ENCODE data around the gene LCE2B. TPM values are rescaled to one million over a fixed set of nuclear protein-coding genes. Genes with fewer than 3 reads are reported as not detected.
"Not testable (repeated sequence)": the region's sequence is repeated elsewhere in the genome, so short reads cannot be mapped to it uniquely, and the experiment has no call there.

The LCE2B gene
- total and polyA plus RNA-seq, 2 experiments from 2014 or later = not detected

DNA sequence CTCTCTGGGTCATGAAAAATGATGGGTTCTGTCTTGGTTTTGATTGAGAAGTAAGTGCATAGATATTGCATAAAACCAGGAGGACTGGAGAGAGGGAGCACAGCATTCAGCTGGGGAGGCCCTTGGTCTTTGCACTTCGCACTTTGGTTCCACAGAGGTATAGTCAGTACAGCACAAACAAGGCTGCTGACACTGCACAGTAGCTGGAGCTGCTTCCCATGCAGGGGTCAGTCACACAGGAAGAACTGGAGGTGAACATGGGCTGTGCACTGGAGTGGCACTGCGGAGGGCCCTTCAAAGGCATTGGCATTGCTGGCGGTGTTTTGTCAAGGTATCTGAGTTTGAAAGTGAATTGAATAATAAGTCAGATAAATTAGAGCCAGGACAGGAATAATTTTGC is 27.3 kb upstream of the LCE2B start:
- Histone ChIP-seq H3K4me3 (no peak overlapping the region), H3K27me3 (no peaks in the 10 kb centered on the region), H4K20me1 (ENCODE audit: insufficient read depth, poor library complexity, severe bottlenecking) (no peaks in the 10 kb centered on the region), H3K9me3 (ENCODE audit: low read depth) (no peaks in the 10 kb centered on the region), H3K79me2 (no peaks in the 10 kb centered on the region), H3K36me3 (replicated peaks; ENCODE audit: insufficient read depth, low read depth) (no peaks in the 10 kb centered on the region), H2AFZ (no peak overlapping the region), H3K27ac (no peak overlapping the region), H3K4me1 (ENCODE audit: insufficient read depth) (no peaks in the 10 kb centered on the region), H3K9me2 (replicated peaks; ENCODE audit: insufficient read depth) (no peaks in the 10 kb centered on the region), H3K4me2 (no peak overlapping the region)
- TF ChIP-seq EZH2phosphoT487 (IDR thresholded peaks at IDR 0.05; ENCODE audit: low read depth, severe bottlenecking, unreplicated experiment) (no peak), EZH2 (IDR thresholded peaks at IDR 0.05; ENCODE audit: borderline replicate concordance) (no peak)
- TF ChIP-seq, protein P1, sequence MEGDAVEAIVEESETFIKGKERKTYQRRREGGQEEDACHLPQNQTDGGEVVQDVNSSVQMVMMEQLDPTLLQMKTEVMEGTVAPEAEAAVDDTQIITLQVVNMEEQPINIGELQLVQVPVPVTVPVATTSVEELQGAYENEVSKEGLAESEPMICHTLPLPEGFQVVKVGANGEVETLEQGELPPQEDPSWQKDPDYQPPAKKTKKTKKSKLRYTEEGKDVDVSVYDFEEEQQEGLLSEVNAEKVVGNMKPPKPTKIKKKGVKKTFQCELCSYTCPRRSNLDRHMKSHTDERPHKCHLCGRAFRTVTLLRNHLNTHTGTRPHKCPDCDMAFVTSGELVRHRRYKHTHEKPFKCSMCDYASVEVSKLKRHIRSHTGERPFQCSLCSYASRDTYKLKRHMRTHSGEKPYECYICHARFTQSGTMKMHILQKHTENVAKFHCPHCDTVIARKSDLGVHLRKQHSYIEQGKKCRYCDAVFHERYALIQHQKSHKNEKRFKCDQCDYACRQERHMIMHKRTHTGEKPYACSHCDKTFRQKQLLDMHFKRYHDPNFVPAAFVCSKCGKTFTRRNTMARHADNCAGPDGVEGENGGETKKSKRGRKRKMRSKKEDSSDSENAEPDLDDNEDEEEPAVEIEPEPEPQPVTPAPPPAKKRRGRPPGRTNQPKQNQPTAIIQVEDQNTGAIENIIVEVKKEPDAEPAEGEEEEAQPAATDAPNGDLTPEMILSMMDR (IDR thresholded peaks at IDR 0.05; ENCODE audit: poor library complexity) = no peak
- WGBS (ENCODE audit: low lambda C conversion rate, missing lambda C conversion rate) = 56% methylated on average over 3 of the region's 3 CpGs
- no peak for DNase-seq (ENCODE audit: low spot score)

GRCh38 chr1:152663098-152663497 is 22.8 kb upstream of the LCE2B start, which contains the start of gene LCE2D:
LCE2D (plus strand) TSS chr1:152663380; CDS start chr1:152664106, 726 bp downstream.
- H2AFZ ChIP-seq = no peak within 1 kb of the TSS
- no peaks in the 10 kb centered on the region for H3K4me1 ChIP-seq (ENCODE audit: insufficient read depth)
- no peaks in the 10 kb centered on the region for H3K36me3 ChIP-seq (replicated peaks; ENCODE audit: insufficient read depth, low read depth)
- TF ChIP-seq, protein P1 (IDR thresholded peaks at IDR 0.05; ENCODE audit: poor library complexity) = no peak
- TF ChIP-seq EZH2phosphoT487 (IDR thresholded peaks at IDR 0.05; ENCODE audit: low read depth, severe bottlenecking, unreplicated experiment) (no peak), EZH2 (IDR thresholded peaks at IDR 0.05; ENCODE audit: borderline replicate concordance) (no peak)
- no peak for DNase-seq (ENCODE audit: low spot score)
- H4K20me1 ChIP-seq (ENCODE audit: insufficient read depth, poor library complexity, severe bottlenecking) = no peaks in the 10 kb centered on the region
- H3K4me3 ChIP-seq = no peak within 1 kb of the TSS
- no peak within 1 kb of the TSS for H3K27ac ChIP-seq
- no peaks in the 10 kb centered on the region for H3K9me3 ChIP-seq (ENCODE audit: low read depth)
- H3K9me2 ChIP-seq (replicated peaks; ENCODE audit: insufficient read depth) = no peaks in the 10 kb centered on the region
- H3K79me2 ChIP-seq = no peaks in the 10 kb centered on the region
- no peaks in the 10 kb centered on the region for H3K27me3 ChIP-seq
- 52% methylated on average over 3 of the region's 3 CpGs for WGBS (ENCODE audit: low lambda C conversion rate, missing lambda C conversion rate)
- H3K4me2 ChIP-seq = no peak within 1 kb of the TSS

DNA sequence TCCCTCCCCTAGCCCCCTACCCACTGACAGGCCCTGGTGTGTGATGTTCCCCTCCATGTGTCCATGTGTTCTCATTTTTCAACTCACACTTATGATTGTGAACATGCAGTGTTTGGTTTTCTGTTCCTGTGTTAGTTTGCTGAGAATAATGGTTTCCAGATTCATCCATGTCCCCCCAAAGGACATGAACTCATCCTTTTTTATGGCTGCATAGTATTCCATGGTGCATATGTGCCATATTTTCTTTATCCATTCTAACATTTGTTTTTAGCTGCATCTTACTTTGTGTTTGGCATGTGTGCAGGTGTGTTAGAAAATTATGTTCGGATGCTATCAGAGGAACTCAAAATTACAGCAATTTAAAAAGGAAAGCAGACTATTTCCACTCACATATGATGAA is 19.8 kb upstream of the LCE2B start:
- not testable (repeated sequence) for H3K36me3 ChIP-seq (replicated peaks; ENCODE audit: insufficient read depth, low read depth); H3K4me2 ChIP-seq; DNase-seq (ENCODE audit: low spot score); H3K27ac ChIP-seq; H3K79me2 ChIP-seq; H3K9me2 ChIP-seq (replicated peaks; ENCODE audit: insufficient read depth); H3K4me3 ChIP-seq; H3K9me3 ChIP-seq (ENCODE audit: low read depth); H2AFZ ChIP-seq; H3K27me3 ChIP-seq; H3K4me1 ChIP-seq (ENCODE audit: insufficient read depth); H4K20me1 ChIP-seq (ENCODE audit: insufficient read depth, poor library complexity, severe bottlenecking)
- WGBS (ENCODE audit: low lambda C conversion rate, missing lambda C conversion rate) = 92% methylated on average over 1 of the region's 1 CpG

DNA sequence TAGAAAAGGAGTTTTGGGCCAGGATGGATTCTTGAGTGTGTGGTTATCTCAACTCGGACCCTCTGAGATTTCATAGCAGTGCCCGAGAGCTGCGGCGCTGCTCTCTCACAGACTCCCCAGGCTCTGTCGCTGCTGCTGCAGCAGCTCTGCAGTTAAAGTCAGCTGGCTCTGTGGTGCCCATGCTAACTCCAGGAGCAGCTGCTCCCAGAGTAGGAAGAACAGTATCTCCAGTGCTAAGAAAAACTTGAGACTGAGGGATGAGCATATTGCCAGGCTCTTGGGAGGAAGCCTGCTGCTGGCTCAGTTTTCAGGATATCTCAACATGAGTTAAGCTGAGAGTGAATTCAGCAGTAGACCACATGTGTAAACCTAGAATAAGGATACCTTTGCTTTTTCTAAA is 18.3 kb upstream of the LCE2B start:
- H4K20me1 ChIP-seq (ENCODE audit: insufficient read depth, poor library complexity, severe bottlenecking) = no peaks in the 10 kb centered on the region
- H3K9me3 ChIP-seq (ENCODE audit: low read depth) = no peaks in the 10 kb centered on the region
- 84% methylated on average over 5 of the region's 5 CpGs for whole genome bisulfite sequencing (ENCODE audit: low lambda C conversion rate, missing lambda C conversion rate)
- no peak overlapping the region for H3K4me2 ChIP-seq
- no peak overlapping the region for H3K4me3 ChIP-seq
- H2AFZ ChIP-seq = no peak overlapping the region
- no peak for TF ChIP-seq EZH2phosphoT487 (IDR thresholded peaks at IDR 0.05; ENCODE audit: low read depth, severe bottlenecking, unreplicated experiment)
- TF ChIP-seq, protein P1 (IDR thresholded peaks at IDR 0.05; ENCODE audit: poor library complexity) = no peak
- TF ChIP-seq EZH2 (IDR thresholded peaks at IDR 0.05; ENCODE audit: borderline replicate concordance) = no peak
- no peaks in the 10 kb centered on the region for H3K4me1 ChIP-seq (ENCODE audit: insufficient read depth)
- no peaks in the 10 kb centered on the region for H3K9me2 ChIP-seq (replicated peaks; ENCODE audit: insufficient read depth)
- H3K79me2 ChIP-seq = no peaks in the 10 kb centered on the region
- no peak overlapping the region for H3K27ac ChIP-seq
- no peak for DNase-seq (ENCODE audit: low spot score)
- H3K36me3 ChIP-seq (replicated peaks; ENCODE audit: insufficient read depth, low read depth) = no peaks in the 10 kb centered on the region
- no peaks in the 10 kb centered on the region for H3K27me3 ChIP-seq
